ENCODE results near the gene BEST1.

BEST1 gene

DNA sequence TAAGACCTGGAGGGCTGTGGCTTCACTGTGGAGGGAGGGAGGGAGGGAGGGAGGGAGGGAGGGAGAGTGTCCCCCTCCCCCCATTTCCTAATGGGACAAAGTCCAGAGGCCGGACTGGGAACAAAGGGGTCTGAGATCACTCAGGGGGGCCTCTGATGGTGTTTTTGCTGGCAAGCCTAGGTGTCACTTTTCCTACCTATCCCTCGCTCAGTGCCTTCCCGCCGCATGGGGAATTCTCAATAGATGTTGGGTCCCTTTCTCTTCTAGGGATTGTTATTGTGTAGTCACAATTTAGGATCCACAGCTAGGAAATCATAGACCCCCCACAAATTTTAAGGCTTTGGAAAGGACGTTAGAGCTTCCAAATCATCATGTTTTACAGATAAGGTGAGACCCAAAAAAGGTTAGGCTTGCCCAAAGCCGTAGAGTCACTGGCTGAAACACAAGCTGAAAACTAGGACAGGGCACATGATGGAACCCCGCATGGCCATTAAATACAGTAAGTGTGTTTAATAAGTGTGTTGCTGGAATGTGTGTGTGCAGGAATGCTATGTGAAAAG, 22.0 kb downstream of the BEST1 start:
- TF ChIP-seq TCF12 (IDR thresholded peaks at IDR 0.05; ENCODE audit: low read depth), result no peak
- TF ChIP-seq, protein P1, sequence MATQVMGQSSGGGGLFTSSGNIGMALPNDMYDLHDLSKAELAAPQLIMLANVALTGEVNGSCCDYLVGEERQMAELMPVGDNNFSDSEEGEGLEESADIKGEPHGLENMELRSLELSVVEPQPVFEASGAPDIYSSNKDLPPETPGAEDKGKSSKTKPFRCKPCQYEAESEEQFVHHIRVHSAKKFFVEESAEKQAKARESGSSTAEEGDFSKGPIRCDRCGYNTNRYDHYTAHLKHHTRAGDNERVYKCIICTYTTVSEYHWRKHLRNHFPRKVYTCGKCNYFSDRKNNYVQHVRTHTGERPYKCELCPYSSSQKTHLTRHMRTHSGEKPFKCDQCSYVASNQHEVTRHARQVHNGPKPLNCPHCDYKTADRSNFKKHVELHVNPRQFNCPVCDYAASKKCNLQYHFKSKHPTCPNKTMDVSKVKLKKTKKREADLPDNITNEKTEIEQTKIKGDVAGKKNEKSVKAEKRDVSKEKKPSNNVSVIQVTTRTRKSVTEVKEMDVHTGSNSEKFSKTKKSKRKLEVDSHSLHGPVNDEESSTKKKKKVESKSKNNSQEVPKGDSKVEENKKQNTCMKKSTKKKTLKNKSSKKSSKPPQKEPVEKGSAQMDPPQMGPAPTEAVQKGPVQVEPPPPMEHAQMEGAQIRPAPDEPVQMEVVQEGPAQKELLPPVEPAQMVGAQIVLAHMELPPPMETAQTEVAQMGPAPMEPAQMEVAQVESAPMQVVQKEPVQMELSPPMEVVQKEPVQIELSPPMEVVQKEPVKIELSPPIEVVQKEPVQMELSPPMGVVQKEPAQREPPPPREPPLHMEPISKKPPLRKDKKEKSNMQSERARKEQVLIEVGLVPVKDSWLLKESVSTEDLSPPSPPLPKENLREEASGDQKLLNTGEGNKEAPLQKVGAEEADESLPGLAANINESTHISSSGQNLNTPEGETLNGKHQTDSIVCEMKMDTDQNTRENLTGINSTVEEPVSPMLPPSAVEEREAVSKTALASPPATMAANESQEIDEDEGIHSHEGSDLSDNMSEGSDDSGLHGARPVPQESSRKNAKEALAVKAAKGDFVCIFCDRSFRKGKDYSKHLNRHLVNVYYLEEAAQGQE (IDR thresholded peaks at IDR 0.05; ENCODE audit: low read depth), result no peak

DNA sequence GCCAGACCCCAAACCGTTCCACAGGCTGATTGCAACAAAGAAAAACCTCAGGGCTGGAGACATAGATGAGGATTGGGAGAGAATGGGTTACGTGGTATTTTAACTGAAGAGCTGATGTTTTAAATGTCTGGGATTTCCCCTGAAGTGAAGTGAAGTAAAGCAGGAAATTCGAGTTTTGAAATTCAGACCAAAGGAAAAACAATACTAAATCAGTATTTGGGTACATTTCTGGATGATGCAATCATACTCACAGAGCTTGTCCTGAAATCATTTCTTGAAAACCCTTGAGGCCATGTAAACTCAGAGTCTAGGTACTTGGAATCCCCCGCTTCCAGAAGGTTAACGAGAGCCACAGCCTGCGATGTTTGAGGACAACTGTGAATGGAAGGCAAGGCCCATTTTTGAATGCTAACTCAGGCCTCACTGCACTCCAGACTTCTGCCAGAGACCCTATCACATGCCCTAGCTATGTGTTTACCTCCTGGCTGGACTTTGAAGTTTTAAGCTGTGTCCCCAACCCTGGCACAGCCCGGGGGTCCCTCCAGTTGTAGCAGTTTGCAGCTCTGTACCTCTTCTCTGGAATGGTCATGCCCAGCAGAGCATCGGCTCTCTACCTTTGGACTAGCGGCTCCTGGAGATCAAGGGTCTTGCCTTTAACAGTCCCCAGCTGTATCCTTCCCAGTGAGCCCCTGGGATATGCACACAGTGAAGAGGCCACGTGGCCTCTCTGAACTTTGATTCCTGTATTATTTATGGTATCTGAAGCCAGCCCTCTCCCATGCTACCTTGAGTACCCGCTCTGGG, 22.7 kb downstream of the BEST1 start:
- TF ChIP-seq CEBPB (IDR thresholded peaks at IDR 0.05), result peak; percentile 86
- TF ChIP-seq, protein P1 (IDR thresholded peaks at IDR 0.05; ENCODE audit: low read depth), result no peak
- TF ChIP-seq TAF1 (IDR thresholded peaks at IDR 0.05; ENCODE audit: low read depth), result no peak

DNA sequence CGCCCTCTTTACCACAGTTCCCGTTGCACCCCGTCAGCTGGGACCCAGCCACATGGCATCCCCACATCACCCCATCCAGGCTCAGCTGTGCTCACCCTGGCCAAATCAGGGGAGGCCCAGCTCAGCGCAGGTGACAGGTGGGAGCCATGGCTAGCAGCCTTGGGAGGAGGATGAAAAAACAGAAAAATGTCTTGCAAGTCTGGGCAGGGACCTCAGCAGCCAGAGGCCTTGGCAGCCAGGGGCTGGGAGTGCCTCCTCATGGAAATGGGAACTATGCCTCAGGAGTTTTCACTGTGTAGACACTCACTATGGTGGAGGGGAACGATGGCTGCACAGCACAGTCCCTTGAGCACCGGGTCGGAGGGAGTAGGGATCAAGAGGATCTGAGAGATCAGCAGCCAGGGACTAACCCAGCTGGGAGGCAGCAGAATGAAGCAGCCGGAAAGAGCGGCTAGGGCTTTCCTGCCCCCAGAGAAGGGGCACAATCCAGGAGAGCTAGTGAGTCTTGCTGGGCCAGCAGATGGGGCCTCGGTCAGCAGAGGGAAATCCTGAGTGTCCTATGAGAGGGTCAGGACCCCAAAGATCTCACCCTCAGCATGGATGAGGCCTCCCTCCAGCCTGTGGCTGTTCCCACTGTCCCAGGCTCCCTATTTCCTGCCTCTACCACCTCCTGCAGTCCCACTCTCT, 23.5 kb downstream of the BEST1 start:
- TF ChIP-seq EP300 (IDR thresholded peaks at IDR 0.05; ENCODE audit: borderline replicate concordance), result no peak
- no peak for TF ChIP-seq TEAD4 (IDR thresholded peaks at IDR 0.05)
- no peak for TF ChIP-seq NFIC (IDR thresholded peaks at IDR 0.05)
- no peak for TF ChIP-seq TCF12 (IDR thresholded peaks at IDR 0.05; ENCODE audit: low read depth)
- TF ChIP-seq TAF1 (IDR thresholded peaks at IDR 0.05; ENCODE audit: low read depth), result no peak

- TF ChIP-seq MAX (IDR thresholded peaks at IDR 0.05), result no peak
- no peak for TF ChIP-seq FOXM1 (IDR thresholded peaks at IDR 0.05; ENCODE audit: borderline replicate concordance, low read depth)
- no peak for TF ChIP-seq RAD21 (IDR thresholded peaks at IDR 0.05; ENCODE audit: low read depth)
- no peak for TF ChIP-seq NFIC (IDR thresholded peaks at IDR 0.05)
- TF ChIP-seq TCF12 (IDR thresholded peaks at IDR 0.05; ENCODE audit: low read depth), result no peak
- no peak for TF ChIP-seq ZBTB7A (IDR thresholded peaks at IDR 0.05; ENCODE audit: low read depth)
- no peak for TF ChIP-seq EGR1 (IDR thresholded peaks at IDR 0.05)
- TF ChIP-seq, protein P1 (IDR thresholded peaks at IDR 0.05; ENCODE audit: low read depth), result no peak
- no peak for TF ChIP-seq YY1 (IDR thresholded peaks at IDR 0.05; ENCODE audit: low read depth)
- no peak for TF ChIP-seq TEAD4 (IDR thresholded peaks at IDR 0.05)
- no peak for TF ChIP-seq EP300 (IDR thresholded peaks at IDR 0.05; ENCODE audit: borderline replicate concordance)
- no peak for TF ChIP-seq CEBPB (IDR thresholded peaks at IDR 0.05)
- TF ChIP-seq TAF1 (IDR thresholded peaks at IDR 0.05; ENCODE audit: low read depth), result no peak
- no peak for TF ChIP-seq USF1 (IDR thresholded peaks at IDR 0.05)
- no peak for TF ChIP-seq CREB1 (IDR thresholded peaks at IDR 0.05; ENCODE audit: low read depth)
Measured at GRCh38 chr11:61974766-61975631, 24.8 kb downstream of the BEST1 start.
